ENCODE results near the gene MAPKBP1. TPM values are rescaled to one million over a fixed set of nuclear protein-coding genes. Genes with fewer than 3 reads are reported as not detected.

MAPKBP1 gene
- polyA plus RNA-seq, 3 donors, result 0.76 to 8.6 (median 1.1) TPM

GRCh38 chr15:41860049-41860828, 86.0 kb downstream of the MAPKBP1 start:
- Histone ChIP-seq H3K9ac (ENCODE audit: insufficient read depth, low read length, poor library complexity, severe bottlenecking) (no peak overlapping the region), H3K9me3 (replicated peaks in 1 of 2; ENCODE audit: control insufficient read depth in 1 of 2, insufficient read depth in 1 of 2, low read length in 2 of 2) (no peaks in the 10 kb centered on the region), H3K79me2 (ENCODE audit: insufficient read depth, low read length) (no peaks in the 10 kb centered on the region), H3K4me2 (replicated peaks; ENCODE audit: extremely low read depth, low read length, poor library complexity, severe bottlenecking) (no peak overlapping the region), H2AFZ (ENCODE audit: insufficient read depth, low read depth, low read length, poor library complexity, severe bottlenecking) (peak overlapping the region; percentile 37), H4K20me1 (ENCODE audit: insufficient read depth, low read length) (no peaks in the 10 kb centered on the region), H3K36me3 (replicated peaks in 1 of 2; ENCODE audit: control insufficient read depth in 1 of 2, insufficient read depth in 2 of 2, low read length in 2 of 2) (no peaks in the 10 kb centered on the region), H3K4me3 (replicated peaks in 1 of 3; ENCODE audit: low read depth in 2 of 3, low read length in 3 of 3) (no peak overlapping the region), H3K4me1 (ENCODE audit: control insufficient read depth in 1 of 2, insufficient read depth in 2 of 2, low read length in 2 of 2) (peaks cover 3 to 9% of the 10 kb centered on the region in 2 donors), H3K27me3 (ENCODE audit: control insufficient read depth in 2 of 2, insufficient read depth in 2 of 2, low read length in 2 of 2) (no peaks in the 10 kb centered on the region), H3K27ac (ENCODE audit: low read depth in 1 of 2, low read length in 2 of 2) (no peak overlapping the region)
- Mint-ChIP-seq H3K4me3 (no peak overlapping the region), H3K36me3 (no peaks in the 10 kb centered on the region), H3K4me1 (peaks cover 12% of the 10 kb centered on the region), H3K9me3 (no peaks in the 10 kb centered on the region), H3K27ac (peak overlapping the region in 3 of 7 donors; percentile 18 to 57 (median 30)), H3K27me3 (ENCODE audit: low read depth in 3 of 3) (peaks cover 0 to 4% (median 1%) of the 10 kb centered on the region in 3 donors)
- peak; percentile 43 for TF ChIP-seq CTCF (IDR thresholded peaks at IDR 0.05)
- WGBS (ENCODE audit: insufficient coverage), result 10% methylated on average over 7 of the region's 15 CpGs
- DNase-seq, result peak; percentile 51 to 63 (median 63)
- intact Hi-C loops (cut with micrococcal nuclease), result no loop called here

- Histone ChIP-seq H3K36me3 (replicated peaks in 1 of 2; ENCODE audit: control insufficient read depth in 1 of 2, insufficient read depth in 2 of 2, low read length in 2 of 2) (no peaks in the 10 kb centered on the region), H3K27ac (ENCODE audit: low read depth in 1 of 2, low read length in 2 of 2) (no peak overlapping the region), H3K4me1 (ENCODE audit: control insufficient read depth in 1 of 2, insufficient read depth in 2 of 2, low read length in 2 of 2) (peaks cover 3 to 9% of the 10 kb centered on the region in 2 donors), H3K9ac (ENCODE audit: insufficient read depth, low read length, poor library complexity, severe bottlenecking) (no peak overlapping the region), H3K27me3 (ENCODE audit: control insufficient read depth in 2 of 2, insufficient read depth in 2 of 2, low read length in 2 of 2) (no peaks in the 10 kb centered on the region), H3K4me3 (replicated peaks in 1 of 3; ENCODE audit: low read depth in 2 of 3, low read length in 3 of 3) (no peak overlapping the region), H3K9me3 (replicated peaks in 1 of 2; ENCODE audit: control insufficient read depth in 1 of 2, insufficient read depth in 1 of 2, low read length in 2 of 2) (no peaks in the 10 kb centered on the region), H3K79me2 (ENCODE audit: insufficient read depth, low read length) (no peaks in the 10 kb centered on the region), H3K4me2 (replicated peaks; ENCODE audit: extremely low read depth, low read length, poor library complexity, severe bottlenecking) (no peak overlapping the region), H4K20me1 (ENCODE audit: insufficient read depth, low read length) (no peaks in the 10 kb centered on the region), H2AFZ (ENCODE audit: insufficient read depth, low read depth, low read length, poor library complexity, severe bottlenecking) (no peak overlapping the region)
- Mint-ChIP-seq H3K4me3 (no peak overlapping the region), H3K36me3 (no peaks in the 10 kb centered on the region), H3K27ac (no peak overlapping the region), H3K4me1 (peaks cover 12% of the 10 kb centered on the region), H3K9me3 (no peaks in the 10 kb centered on the region), H3K27me3 (ENCODE audit: low read depth in 3 of 3) (peaks cover 0 to 3% (median 1%) of the 10 kb centered on the region in 3 donors)
- TF ChIP-seq CTCF (IDR thresholded peaks at IDR 0.05), result no peak
- intact Hi-C loops (cut with micrococcal nuclease), result no loop called here
- 95% methylated on average over 16 of the region's 18 CpGs for WGBS (ENCODE audit: insufficient coverage)
- no peak for DNase-seq
Measured at GRCh38 chr15:41861736-41862356, 87.6 kb downstream of the MAPKBP1 start.

Measured in CD14-positive monocyte (primary cell).